D721Med (cell line): Measurements from ENCODE around the gene RPP25L.
A peak's percentile ranks its signal among the peaks of the same experiment; 100 is the strongest.

ENCODE experiments used
- DNase-seq: peaks from one replicate; pipeline ENCODE4 v3.0.0; 2011; ENCODE audit warnings: low spot score; ENCODE audit not compliant: insufficient read length
- FAIRE-seq: peaks from 2 replicates; lab custom pipeline; 2011; peaks lifted over from hg19 to GRCh38; lab: Jason Lieb, UNC
- TF ChIP-seq, protein P1 (sequence below): IDR thresholded peaks from 2 replicates; pipeline ENCODE4 v1.5.1; 2012; ENCODE audit warnings: mild to moderate bottlenecking, control low read depth; ENCODE audit not compliant: insufficient read depth; ENCODE audit errors: missing control alignments

Gene RPP25L, protein sequence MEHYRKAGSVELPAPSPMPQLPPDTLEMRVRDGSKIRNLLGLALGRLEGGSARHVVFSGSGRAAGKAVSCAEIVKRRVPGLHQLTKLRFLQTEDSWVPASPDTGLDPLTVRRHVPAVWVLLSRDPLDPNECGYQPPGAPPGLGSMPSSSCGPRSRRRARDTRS

DNA sequence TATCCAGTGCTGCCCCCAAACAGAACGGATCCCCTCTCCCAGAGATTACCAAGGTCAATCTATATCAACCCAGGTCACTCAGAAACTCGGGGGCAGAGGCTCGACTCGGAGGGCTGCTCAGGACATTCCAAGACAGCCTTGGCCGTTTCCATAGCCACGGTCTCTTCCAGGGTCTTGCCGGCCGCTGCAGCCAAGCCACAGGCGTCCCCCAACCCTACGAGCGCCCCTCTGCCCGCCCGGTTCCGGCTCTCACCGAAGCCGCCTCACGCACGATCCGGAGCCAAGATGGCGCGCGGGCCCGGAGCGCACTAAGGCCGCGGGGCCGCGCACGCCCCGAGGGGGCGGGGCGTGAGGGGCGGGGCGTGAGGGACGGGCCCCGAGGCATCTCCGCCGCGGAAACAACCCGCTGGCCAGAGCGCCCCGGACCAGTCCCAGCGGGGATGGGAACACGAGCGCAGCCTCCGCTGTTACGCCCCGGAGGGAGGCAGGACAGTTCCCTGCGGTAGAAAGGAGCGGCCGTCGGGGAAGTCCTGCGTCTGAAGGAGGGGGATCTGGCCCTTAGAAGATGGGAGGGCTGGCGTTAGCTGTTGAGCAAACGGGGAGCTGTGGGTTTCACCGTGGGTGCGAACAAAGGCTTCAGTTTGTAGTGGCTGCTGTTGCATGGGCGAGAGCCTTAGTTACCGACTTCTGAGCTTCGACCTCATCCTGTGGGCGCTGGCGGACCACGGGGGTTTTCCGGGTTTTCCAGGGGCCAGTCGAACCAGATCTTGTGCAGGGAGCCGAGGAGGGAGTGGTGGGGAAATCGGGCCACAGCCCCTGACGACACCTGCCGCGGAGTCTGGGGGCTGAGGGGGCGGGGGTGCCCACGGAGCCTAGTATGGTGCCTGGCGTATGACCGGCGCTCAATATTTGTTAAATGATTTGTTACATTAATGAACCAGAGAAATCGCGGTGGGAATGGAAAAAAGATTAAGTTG, at the start of gene RPP25L:
TSS of gene RPP25L (minus strand) at position 287 of the 977 bp plus-strand sequence. CDS start 801 bp downstream, outside the sequence.
- DNase-seq (peak; percentile 87), FAIRE-seq (no peak)
- TF ChIP-seq, protein P1, sequence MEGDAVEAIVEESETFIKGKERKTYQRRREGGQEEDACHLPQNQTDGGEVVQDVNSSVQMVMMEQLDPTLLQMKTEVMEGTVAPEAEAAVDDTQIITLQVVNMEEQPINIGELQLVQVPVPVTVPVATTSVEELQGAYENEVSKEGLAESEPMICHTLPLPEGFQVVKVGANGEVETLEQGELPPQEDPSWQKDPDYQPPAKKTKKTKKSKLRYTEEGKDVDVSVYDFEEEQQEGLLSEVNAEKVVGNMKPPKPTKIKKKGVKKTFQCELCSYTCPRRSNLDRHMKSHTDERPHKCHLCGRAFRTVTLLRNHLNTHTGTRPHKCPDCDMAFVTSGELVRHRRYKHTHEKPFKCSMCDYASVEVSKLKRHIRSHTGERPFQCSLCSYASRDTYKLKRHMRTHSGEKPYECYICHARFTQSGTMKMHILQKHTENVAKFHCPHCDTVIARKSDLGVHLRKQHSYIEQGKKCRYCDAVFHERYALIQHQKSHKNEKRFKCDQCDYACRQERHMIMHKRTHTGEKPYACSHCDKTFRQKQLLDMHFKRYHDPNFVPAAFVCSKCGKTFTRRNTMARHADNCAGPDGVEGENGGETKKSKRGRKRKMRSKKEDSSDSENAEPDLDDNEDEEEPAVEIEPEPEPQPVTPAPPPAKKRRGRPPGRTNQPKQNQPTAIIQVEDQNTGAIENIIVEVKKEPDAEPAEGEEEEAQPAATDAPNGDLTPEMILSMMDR = no peak

DNA sequence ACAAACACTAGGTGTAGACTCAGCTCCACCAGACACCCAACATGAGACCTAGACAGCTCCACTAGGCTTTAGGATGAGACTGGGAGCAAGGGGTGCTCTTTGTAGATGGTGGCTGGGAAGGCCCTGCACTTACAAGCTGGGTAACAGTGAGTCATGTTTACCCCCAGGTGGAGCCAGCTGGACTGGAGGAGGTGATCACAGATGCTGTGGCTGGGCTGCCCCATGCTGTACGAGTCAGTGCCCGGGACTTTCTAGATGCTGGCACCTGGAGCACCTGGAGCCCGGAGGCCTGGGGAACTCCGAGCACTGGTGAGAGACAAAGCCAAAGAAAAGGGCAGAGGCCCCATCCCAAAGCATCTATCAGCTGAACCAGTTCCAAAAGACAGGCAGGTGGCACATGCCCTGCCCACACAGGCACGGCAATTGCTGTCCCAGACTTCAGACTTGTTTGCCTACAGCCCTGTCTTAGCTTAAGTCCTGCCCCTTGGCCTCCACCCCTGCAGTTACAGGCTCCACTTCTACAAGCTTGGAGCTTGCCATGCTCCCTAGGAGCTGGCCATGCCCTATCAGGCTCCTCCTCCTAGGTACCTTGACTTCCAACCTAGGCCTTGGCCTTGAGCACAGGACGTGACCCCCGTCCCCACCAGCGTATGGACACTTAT, 47.8 kb upstream of the RPP25L start:
- DNase-seq = no peak
- TF ChIP-seq, protein P1 = no peak
- no peak for FAIRE-seq

DNA sequence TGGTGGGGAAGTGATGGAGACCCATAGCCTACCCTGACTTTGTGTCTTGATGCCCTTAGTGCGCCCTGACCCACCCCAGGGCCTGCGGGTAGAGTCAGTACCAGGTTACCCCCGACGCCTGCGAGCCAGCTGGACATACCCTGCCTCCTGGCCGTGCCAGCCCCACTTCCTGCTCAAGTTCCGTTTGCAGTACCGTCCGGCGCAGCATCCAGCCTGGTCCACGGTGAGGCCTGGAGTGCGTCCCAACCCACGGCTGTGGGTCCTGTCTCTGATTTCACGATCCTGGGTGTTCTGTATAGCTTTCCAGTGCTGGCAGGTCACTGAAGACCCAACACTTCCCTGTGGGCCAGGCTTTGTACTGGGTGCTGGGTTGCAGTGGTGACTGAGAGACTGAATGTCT, 46.6 kb upstream of the RPP25L start:
- DNase-seq (no peak), FAIRE-seq (no peak)

DNA sequence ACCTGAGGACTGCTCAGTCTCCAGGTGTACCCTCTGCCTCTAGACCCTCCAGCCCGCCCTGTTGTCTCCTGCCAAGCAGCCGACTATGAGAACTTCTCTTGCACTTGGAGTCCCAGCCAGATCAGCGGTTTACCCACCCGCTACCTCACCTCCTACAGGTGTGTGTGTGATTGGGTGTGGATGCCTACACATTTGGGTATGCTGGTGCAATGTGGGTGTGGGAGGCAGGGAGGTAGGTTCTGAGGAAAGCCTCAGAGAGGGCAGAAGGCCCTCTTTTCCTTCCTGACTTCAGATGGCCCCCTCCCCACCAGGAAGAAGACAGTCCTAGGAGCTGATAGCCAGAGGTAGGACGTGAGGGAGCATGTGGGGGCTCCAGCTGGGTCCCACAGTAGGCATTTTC, 45.1 kb upstream of the RPP25L start:
- FAIRE-seq = no peak
- TF ChIP-seq, protein P1 = no peak

More for the DNA sequence above, 46.6 kb upstream of the RPP25L start:
- TF ChIP-seq, protein P1 = no peak

DNA sequence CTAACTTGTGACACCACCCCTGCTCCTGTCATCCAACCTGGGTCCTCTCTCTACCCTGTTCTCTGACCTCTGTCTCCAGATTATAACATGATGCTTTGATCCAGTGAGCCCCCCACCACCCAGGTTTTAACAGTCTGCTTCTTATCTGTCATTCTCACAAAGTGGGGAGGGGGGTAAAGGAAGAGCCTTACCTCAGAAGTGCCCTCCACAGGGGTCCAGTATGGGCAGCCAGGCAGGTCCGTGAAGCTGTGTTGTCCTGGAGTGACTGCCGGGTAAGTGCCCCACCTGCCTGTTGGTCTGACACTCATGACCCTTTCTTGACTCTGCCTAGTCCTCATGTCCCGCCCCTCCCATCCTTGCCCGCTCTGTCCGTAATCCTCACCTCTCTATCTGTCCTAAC, 43.5 kb upstream of the RPP25L start:
- DNase-seq (no peak), FAIRE-seq (no peak)
- TF ChIP-seq, protein P1 = no peak

More for the DNA sequence above, 45.1 kb upstream of the RPP25L start:
- no peak for DNase-seq

DNA sequence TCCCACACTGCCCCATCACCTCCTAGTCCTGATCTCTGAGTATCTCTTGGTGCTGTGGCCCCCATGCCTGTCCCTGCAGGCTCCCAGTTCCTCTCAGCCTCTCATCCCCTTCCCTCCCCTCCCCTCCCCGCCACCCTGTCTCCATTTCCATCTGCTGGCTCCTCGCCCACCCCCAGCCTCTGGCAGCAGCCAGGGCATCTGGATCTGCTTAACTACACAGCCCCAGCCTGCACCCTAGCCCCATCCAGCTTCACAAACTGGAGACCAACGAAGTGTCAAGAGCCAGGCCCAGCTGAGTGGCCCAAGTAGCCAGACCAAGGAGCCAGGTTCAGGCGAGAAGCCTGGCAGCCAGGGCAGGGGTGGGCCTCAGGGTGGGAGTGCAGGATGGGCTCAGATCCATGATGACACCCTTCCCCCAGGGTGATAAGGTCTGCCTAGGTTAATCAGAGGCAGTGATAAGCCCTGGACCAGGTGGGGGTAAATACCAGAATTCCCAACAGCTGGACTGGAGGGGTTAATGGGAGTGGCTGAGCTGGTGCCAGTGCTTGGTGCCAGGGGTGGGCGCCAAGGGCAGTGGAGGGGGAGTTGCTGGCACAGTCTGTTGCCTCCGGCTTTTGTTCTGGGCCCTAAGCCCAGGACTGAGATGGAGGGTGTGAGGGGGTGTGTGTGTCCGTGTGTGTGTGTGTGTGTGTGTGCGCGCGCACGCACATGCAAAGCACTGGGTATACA, 42.6 kb upstream of the RPP25L start:
- DNase-seq = no peak
- TF ChIP-seq, protein P1 = no peak
- no peak for FAIRE-seq
